ENCODE data around the gene GLYATL1.
"Not testable (repeated sequence)": the region's sequence is repeated elsewhere in the genome, so short reads cannot be mapped to it uniquely, and the experiment has no call there.

The GLYATL1 gene

DNA sequence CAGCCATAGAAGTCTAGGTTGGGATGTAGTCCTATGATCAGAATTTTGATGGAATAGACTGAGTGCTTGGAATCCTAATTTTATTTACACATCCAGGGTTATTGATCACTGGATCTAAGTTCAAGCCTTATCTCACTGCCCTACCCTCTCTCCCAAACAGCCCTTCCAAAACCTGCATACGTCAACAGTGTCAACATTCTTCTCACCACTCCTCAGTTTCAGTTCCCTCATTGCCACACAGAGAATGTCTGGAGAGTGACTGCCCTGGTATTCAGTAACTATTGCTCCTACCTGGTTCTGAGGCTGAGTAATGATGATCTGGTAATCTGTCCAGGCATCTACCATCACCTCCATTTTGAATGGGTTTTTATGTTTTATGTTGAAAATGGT, 60.0 kb downstream of the GLYATL1 start:
- no peak for DNase-seq

DNA sequence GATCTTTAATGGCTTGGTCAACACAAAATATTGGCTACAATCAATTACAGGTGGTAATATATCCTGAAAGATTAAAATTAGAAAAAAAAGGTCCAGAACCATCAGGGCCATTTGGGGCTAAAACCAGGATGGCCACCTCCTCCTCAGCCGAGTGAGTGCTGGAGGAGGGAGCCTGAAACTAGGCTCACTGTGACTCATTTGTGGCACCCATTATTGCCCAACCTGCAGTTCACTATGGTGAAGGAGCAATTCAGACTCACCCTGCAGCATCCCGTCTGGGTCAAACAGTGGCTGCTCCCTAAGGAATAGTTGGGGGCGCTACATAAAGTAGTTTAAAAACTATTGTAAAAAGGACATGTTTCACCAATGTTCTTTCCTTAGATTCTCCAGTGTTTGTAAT, 60.7 kb downstream of the GLYATL1 start:
- DNase-seq, result no peak

DNA sequence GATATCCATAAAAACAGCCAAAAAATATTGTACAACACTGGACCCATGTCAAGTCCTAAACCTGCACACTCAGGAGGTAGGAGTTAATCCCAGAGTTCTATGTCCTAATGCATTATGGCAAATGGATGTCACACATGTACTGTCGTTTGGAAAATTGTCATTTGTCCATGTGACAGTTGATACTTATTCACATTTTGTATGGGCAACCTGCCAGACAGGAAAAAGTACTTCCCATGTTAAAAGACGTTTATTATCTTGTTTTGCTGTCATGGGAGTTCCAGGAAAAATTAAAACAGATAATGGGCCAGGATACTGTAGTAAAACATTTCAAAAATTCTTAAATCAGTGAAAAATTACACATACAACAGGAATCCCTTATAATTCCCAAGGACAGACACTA, 62.7 kb downstream of the GLYATL1 start:
- not testable (repeated sequence) for DNase-seq

Measured in activated CD4-positive, alpha-beta T cell treated with anti-CD3 and anti-CD28 coated beads, Interleukin-2, amount 50 U/mL, for 1 hour (primary cell).